ENCODE results near the gene ZBTB7B.

DNA sequence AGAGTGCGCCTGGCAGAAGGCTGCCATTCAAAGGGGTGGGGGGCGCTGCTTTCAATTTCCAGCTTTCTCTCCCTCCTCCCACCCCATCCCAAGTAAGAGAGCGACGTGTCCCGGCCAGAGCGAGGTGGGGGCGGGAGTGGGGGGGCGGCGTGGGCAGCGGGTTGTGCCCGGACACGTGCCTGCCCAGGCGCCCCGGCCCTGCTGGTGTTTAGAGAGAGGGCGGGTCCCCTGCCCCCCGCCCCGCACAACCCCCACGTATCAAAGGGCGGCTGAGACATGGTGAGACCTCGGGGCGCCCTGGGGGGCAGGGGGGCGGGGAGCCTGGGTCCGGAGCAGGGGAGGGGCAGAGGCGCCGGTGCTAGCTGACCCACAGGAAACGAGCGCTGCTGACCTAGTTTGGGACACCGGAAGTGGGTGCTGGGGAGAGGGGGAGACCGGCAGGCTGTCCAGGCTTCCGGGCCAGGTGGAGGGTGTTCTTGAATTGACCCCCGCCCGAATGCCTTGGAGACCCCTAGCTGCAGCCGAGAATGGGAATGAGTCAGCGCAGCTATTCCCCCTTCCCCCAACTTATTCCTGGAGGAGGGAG is 1.3 kb downstream of the ZBTB7B start:
- TF ChIP-seq POLR2A (IDR thresholded peaks at IDR 0.05) (no peak), POLR2AphosphoS5 (IDR thresholded peaks at IDR 0.05) (no peak)
- TF ChIP-seq, protein P1, sequence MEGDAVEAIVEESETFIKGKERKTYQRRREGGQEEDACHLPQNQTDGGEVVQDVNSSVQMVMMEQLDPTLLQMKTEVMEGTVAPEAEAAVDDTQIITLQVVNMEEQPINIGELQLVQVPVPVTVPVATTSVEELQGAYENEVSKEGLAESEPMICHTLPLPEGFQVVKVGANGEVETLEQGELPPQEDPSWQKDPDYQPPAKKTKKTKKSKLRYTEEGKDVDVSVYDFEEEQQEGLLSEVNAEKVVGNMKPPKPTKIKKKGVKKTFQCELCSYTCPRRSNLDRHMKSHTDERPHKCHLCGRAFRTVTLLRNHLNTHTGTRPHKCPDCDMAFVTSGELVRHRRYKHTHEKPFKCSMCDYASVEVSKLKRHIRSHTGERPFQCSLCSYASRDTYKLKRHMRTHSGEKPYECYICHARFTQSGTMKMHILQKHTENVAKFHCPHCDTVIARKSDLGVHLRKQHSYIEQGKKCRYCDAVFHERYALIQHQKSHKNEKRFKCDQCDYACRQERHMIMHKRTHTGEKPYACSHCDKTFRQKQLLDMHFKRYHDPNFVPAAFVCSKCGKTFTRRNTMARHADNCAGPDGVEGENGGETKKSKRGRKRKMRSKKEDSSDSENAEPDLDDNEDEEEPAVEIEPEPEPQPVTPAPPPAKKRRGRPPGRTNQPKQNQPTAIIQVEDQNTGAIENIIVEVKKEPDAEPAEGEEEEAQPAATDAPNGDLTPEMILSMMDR (IDR thresholded peaks at IDR 0.05): no peak
